IPS-18c (cell line): Measurements from ENCODE around the gene GPSM3.
"Not testable (repeated sequence)": the region's sequence is repeated elsewhere in the genome, so short reads cannot be mapped to it uniquely, and the experiment has no call there.

Experiments
- H3K4me3 ChIP-seq: 2 replicates; pipeline ENCODE4 v1.7.0; 2013; ENCODE audit warnings: low read depth, mild to moderate bottlenecking, low read length, moderate library complexity; ENCODE audit not compliant: insufficient read depth
- H3K9me3 ChIP-seq: one replicate; pipeline ENCODE4 v1.6.1; 2013; ENCODE audit warnings: mild to moderate bottlenecking, low read length, moderate library complexity; ENCODE audit not compliant: control insufficient read depth, insufficient read depth

Gene GPSM3, protein sequence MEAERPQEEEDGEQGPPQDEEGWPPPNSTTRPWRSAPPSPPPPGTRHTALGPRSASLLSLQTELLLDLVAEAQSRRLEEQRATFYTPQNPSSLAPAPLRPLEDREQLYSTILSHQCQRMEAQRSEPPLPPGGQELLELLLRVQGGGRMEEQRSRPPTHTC

DNA sequence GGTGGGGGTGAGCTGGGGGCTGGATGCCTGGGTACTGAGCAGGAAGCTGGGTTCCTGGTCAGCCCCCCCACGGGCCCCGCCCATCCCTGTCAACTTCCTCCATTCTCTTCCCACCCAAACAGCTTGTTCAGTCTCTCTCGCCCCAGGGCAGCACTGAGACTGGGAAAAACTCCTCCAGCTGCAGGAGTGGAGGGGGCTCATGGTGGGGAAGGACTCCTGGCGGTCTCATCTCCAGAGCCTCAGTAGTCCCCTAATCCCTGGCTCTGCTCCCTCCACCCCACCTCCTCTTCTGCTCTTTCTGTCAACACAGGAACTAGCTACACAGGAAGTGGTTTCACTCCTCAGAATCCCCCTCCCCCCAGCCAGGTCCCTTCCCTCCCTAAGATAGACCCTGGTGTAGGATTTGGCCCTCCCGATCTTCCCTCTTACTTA, at the start of gene GPSM3:
Gene GPSM3 (minus strand): TSS at position 36 of the 432 bp plus-strand sequence. CDS start 130 bp downstream, outside the sequence.
- Histone ChIP-seq H3K4me3 (no peak within 1 kb of the TSS; the same call in none of the 2 replicates), H3K9me3 (no peaks in the 10 kb centered on the region)

DNA sequence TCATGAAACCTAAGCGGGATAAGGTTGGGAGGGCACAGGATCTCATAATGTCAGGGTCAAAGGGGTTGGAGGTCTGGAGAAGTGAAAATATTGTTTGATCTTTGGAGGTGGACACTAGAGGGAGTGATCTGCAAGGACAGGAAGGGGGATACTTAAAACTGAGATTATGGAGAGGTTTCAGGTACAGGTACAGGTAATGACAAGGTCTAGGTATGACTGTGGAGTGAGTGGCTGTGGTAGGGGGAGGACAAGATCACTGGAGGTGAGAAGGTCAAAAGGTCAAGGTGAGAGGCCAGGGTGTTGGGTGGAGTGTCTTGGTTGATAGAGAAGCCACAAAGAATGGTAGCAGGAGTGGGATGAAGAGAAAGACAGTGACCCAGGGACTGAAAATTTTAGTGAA, 48.2 kb upstream of the GPSM3 start:
- Histone ChIP-seq H3K4me3 (no peak overlapping the region), H3K9me3 (no peaks in the 10 kb centered on the region)

DNA sequence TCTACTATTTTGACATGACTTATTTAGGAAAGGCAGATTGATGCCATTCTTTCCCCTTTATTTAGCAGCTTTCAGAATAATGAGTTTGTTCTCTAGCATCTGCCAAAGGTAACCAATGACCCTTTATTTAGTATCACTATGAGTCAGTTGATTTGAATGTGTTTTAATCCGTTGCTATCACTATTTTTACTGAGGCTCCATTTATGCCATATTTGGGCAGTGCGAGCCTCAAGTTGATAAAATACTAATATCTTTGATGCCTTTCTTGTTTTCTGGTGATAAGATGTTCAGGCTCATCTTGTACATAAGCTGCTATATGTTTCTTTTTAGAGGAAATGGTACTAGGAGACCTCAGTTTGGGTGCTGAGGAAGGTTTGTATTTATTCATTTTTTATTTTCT, 47.0 kb upstream of the GPSM3 start:
- Histone ChIP-seq H3K4me3 (no peak overlapping the region), H3K9me3 (no peaks in the 10 kb centered on the region)

DNA sequence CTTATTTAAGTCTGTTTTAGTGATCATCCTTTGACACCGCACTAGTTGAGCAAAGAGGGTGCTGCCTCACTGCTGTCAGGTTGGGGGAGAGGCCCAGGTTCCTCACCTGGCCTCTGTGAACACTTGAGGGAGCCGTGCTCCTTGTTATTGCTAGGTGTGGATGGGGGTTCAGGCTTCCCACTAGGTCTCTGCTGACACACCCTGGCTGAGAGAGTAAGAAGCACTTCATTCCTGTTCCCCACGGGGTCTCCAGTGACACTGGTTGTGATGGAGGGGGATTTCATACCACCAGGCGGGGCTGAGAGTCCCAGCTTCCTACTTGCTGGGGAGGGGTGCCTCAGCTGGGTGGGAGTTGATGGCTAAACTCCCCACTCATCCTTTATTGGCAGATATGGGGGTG, 42.5 kb upstream of the GPSM3 start:
- Histone ChIP-seq H3K9me3 (no peaks in the 10 kb centered on the region), H3K4me3 (no peak overlapping the region)

DNA sequence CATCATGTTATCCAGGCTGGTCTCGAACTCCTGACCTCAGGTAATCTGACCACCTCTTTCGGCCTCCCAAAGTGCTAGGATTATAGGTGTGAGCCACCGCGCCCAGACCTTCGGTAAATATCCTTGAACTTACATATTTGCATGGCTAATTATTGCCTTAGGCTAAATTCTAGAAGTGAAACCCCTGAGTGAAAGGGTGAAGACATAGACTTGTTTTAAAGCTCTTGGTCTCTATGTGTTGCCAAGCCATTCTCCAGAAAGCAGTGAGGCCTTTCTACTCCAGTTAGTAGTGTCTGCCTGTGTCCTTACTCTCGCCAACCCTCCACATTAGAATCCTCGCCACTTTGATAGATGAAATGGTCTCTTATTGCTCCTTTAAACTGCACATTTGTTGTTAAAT, 34.0 kb upstream of the GPSM3 start:
- H3K4me3 ChIP-seq: no peak overlapping the region
- no peaks in the 10 kb centered on the region for H3K9me3 ChIP-seq

DNA sequence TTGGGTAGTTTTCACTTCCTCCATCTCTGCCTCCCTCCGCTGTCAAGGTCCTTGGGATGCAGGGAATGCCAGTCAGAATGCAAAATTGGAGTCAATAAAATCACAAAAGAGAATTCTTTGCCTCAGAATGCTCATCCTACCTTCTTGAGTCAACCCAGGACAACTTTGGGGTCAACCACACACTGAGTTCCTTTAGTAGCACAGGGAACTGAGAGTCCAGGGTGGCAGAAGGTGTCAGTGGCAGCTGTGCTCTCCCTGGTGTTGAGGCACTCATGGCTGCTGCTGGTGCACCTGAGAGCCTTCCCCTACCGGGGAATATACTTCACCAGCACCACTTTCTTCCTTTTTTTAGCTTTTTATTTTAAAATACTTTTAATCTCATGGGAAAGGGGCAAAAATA, 32.3 kb upstream of the GPSM3 start:
- H3K9me3 ChIP-seq: no peaks in the 10 kb centered on the region
- no peak overlapping the region for H3K4me3 ChIP-seq

DNA sequence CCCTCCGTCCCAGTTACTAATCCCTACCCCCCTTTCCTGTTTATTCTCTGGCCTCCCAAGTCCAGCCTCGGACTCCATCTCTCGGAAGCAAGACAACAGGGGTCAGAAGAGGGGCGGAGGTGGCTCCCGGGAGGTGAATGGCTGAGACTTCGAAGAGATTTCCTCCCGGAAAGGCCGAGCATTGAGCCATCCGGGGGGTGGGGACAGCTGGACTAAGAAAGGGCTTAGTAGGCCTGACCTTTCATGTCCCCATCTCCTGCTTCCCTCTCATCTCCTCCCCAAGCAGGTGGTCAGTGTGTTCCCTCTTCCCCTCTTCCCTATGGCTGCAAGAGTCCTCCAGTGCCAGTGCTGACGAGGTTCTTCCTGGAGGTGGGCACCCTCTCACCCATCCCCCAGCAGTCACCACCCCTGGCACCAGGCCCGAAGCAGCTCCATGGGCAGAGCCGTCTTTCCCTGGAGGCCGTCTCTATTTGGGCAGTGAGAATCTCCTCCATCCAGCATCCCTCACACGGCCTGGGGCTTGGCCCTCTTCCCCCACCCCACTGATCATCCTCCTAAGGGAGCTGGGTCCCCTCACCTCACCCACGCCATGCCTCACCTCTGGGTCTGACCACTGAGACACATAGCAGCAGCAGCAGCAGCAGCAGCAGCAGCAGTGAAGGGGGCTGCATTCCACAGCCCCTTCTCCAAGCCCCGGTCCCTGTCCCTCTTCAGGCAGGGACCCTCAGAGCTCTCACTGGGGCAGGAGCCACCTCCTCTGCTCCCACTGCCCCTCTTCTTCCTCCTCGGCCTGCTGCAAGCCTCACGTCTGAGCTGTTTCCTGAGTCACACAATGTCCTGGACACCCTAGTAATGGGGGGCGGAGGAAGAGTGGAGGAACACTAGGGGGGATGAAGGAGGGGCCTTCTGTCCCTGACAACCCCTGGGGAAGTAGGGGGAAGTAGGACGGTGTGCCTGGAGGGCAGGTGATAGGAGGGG, 31.1 kb upstream of the GPSM3 start, which contains the start of gene NOTCH4:
Gene NOTCH4 (minus strand): TSS at position 810 of the 978 bp plus-strand sequence. CDS start 139 bp downstream, at position 671.
- no peaks in the 10 kb centered on the region for H3K9me3 ChIP-seq
- no peak within 1 kb of the TSS for H3K4me3 ChIP-seq

DNA sequence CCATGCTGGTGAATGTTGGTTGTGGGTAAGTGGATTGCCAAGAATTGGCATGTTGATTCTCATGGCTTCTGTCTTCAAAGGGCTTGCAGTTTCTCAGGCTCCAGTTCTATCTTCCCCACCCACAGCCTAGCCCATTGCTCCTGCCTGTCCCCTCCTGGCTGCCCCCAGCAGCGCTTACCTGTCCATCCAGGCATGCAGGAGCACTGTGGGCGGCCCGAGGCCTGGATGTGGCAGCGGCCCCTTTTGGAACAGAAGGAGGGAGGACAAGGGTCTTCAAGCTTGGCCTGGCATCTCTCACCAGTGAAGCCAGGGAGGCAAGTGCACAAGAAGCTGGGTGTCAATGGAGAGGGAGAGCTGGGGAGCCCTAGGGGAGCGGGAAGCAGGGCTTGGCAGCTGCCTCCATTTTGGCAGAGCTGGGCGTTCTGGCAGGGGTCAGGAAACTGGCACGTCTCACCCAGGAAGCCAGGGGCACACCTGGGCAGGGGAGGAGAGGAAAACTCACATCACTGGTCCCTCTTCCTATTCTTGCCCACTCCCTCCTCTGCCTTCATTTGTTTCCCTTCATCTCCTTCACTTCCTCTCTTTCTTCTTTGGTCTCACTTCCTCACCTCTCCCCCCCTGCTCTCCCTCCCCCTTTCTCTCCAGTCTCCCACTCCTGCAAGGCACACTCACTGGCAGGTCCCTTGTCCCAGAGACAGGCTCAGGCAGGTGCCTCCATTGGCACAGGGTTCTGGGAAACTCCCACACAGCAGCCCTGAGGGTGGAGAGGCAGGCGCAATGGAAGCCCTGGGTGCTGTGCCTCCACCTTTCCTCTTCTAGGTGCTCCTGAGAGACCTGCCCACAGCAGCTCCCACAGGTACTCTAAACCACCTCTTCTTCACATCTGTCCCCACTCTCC, 30.1 kb upstream of the GPSM3 start:
- Histone ChIP-seq H3K9me3 (no peaks in the 10 kb centered on the region), H3K4me3 (no peak overlapping the region)

DNA sequence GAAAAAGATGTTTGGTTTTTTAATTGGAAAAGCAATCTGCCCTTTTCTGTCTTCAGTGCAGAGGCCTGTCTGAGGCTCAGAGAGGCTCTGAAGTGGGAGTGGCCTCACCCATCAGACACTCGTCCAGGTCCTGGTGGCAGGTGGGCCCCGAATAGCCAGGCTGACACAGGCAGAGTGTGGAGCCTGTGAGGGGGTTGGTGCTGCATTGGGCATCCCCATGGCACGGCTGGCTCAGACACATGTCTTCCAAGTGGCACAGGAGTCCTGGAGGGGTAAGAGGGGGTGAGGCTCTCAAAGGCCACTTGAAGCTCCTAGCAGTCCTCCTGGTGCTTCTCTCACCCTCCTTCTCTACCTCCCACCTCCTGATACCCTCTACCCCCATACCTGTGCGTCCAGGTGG, 27.6 kb upstream of the GPSM3 start:
- no peaks in the 10 kb centered on the region for H3K9me3 ChIP-seq
- no peak overlapping the region for H3K4me3 ChIP-seq

DNA sequence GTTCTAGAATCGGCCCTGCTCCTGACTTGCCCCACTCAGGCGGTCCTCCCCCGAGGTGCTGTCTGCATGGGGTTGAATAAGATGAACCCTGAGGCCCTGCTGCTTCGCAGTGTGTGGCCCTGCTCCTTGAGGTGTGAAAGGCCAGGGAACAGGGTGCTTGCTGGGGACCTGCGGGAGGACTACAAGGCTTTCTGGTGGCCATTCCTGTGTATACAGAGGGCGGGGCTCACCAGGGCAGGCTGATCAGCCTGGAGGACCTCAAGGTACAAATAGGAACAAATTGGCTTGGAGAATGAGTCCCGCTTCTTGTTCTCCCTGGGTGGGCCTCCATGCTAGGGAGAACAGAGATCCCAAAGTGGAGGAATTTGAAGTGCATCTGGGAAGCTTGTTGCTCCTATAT, 25.7 kb upstream of the GPSM3 start:
- H3K4me3 ChIP-seq: no peak overlapping the region
- no peaks in the 10 kb centered on the region for H3K9me3 ChIP-seq

DNA sequence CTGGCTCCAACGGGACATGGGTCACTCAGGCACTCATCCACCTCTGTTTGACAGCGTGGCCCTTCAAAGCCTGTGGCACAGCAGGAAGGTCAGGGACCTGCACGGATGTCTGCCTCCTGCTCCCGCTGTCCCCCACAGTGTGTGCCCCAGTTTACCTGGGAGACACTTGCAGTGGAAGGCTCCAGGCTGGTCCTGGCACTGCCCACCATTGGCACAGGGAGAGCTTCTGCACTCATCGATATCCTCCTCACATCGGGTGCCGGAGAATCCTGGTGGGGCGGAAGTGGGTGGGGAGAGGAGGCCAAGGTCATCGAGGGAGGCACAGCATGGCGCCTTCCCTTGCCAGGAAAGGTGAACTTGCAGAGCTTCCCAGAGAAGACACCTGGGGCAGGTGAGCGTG, 24.6 kb upstream of the GPSM3 start:
- Histone ChIP-seq H3K9me3 (no peaks in the 10 kb centered on the region), H3K4me3 (no peak overlapping the region)

DNA sequence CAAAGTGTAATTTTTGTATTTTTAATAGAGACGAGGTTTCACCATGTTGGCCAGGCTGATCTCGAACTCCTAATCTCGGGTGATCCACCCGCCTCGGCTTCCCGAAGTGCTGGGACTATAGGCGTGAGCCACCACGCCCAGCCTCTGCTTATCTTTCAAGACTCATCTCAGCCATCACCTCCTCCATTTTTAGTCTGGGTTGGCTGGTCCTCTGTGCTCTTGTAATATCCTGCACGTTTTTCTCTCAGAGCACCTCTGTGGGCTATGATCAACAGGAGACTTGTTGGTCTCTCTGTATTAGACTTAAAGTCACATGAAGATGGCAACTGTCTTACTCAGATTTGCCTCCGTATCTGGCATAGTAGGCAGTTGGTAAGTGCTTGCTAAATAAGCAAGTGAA, 23.8 kb upstream of the GPSM3 start:
- Histone ChIP-seq H3K4me3 (no peak overlapping the region), H3K9me3 (no peaks in the 10 kb centered on the region)

DNA sequence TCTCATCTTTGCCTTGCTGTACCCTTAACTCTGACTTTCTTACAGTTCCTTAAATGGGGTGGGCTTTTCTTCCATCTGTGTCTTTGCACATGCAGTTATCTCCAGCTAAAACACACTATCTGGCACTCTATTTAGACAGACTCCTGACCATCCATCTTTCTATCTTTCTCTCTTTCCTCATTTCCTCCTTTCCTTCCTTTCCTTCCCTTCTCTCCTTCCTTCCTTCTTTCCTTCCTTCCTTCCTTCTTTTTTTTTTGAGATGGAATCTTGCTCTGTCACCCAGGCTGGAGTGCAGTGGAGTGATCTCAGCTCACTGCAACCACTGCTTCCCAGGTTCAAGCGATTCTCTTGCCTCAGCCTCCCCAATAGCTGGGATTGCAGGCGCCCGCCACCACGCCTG, 23.2 kb upstream of the GPSM3 start:
- H3K4me3 ChIP-seq: no peak overlapping the region
- H3K9me3 ChIP-seq: no peaks in the 10 kb centered on the region

DNA sequence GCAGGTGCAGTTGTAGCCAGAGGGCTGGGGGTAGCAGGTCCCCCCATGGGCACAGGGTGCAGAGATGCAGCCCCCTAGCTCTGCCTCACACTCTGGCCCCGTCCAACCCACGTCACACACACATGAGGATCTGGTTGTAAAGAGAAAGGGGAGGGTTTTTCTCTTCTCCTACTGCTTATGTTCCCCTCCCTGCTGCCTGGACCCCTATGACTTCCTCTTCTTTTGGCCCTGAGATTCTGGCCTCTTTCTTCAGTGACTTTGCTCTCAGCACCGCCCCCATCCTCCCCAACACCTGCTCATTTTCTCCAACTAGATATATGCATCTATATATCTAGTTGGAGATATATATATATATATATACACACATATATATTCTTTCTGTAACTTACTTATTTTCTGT, 21.7 kb upstream of the GPSM3 start:
- no peak overlapping the region for H3K4me3 ChIP-seq

DNA sequence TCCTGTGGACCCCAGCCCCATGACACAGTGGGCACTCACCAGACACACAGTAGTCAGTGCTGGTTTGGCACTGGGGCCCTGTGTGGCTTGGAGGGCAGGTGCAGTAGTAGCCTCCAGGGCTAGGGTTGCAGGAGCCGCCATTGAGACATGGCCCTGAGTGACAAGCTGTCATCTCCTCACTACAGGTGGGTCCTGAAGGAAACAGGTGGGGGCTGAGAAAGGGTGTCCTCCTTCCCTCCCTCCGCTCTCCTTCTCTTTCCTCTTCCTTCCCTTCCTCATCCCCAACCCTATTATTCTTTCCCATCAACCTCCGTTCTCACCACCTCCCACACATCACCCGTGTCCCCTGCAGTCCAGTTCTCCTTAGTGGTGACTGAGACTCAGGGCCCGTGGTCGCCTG, 21.2 kb upstream of the GPSM3 start:
- Histone ChIP-seq H3K9me3 (no peaks in the 10 kb centered on the region), H3K4me3 (no peak overlapping the region)

More for the DNA sequence above, 21.7 kb upstream of the GPSM3 start:
- no peaks in the 10 kb centered on the region for H3K9me3 ChIP-seq

DNA sequence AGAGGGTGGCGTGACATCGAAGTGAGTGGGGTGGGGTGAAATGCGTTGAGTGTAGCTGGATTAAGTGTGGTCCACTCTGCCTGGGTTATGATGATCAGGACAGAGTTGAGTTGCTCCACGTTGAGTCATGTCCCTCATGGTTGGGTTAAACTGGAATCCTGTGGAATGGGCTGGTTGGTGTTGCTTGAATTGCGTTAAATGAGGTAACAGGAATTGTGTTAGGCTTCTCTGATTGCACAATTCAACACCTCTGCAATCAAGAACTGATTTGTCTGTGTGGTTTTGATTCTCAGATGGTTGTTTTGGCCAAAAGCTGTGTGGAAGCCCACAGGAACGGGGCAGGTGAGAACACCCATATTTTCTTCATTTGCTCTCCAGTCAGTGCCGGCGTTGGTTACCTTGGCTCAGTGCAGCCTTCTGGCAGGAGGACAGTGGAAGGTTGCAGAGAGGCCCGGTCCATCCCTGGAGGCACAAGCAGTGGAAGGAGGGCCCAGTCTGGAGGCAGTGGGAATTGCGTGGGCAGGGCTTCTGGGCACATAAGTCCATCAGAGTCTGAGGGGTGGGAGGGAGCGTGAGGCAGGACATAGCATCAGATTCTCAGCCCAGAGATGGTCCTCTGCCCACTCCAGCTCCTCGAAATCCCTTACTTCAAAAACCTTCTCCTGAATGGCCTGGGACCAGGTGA, 19.8 kb upstream of the GPSM3 start:
- Histone ChIP-seq H3K4me3 (no peak overlapping the region), H3K9me3 (peaks cover 3% of the 10 kb centered on the region)

DNA sequence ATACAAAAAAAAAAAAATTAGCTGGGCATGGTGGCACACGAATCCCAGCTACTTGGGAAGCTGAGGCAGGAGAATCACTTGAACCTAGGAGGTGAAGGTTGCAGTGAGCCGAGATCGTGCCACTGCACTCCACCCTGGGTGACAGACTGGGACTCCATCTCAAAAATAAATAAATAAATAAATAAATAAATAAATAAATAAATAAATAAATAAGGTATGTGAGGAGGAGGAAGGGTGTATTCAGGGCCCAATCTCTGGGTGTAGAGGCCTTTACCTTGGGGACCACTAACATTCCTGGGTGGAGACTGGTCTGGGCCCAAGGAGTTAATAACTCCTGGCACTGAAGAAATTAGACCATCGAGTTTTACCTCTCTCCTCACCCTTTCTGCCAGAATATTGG, 19.0 kb upstream of the GPSM3 start:
- not testable (repeated sequence) for H3K4me3 ChIP-seq

More for the DNA sequence above, 19.0 kb upstream of the GPSM3 start:
- not testable (repeated sequence) for H3K9me3 ChIP-seq
